H9 (cell line): ENCODE measurements around the gene TLK2. TPM values are rescaled to one million over a fixed set of nuclear protein-coding genes. Genes with fewer than 3 reads are reported as not detected.

ENCODE experiments used
- DNase-seq: peaks from one replicate; pipeline ENCODE4 v3.0.0-alpha.2; 2017
- H2AFZ ChIP-seq: one replicate; pipeline ENCODE4 v1.6.1; 2013; ENCODE audit warnings: mild to moderate bottlenecking, low read length, control low read depth, moderate library complexity
- H2AK5ac ChIP-seq: 2 replicates; pipeline ENCODE4 v1.6.1; 2013; ENCODE audit warnings: low read length, control low read depth, mixed read lengths; ENCODE audit not compliant: insufficient read length
- H2BK120ac ChIP-seq: one replicate; pipeline ENCODE4 v1.6.1; 2013; ENCODE audit warnings: low read depth, mild to moderate bottlenecking, low read length, control low read depth, inconsistent platforms; ENCODE audit not compliant: poor library complexity, severe bottlenecking
- H2BK12ac ChIP-seq: 2 replicates; pipeline ENCODE4 v1.6.1; 2013; ENCODE audit warnings: low read length, control low read depth, mixed read lengths, low read depth; ENCODE audit not compliant: insufficient read length
- H2BK15ac ChIP-seq: 2 replicates; pipeline ENCODE4 v1.6.1; 2013; ENCODE audit warnings: low read depth, low read length, control low read depth
- H2BK20ac ChIP-seq: one replicate; pipeline ENCODE4 v1.6.1; 2013; ENCODE audit warnings: low read depth, mild to moderate bottlenecking, low read length, control low read depth, inconsistent platforms; ENCODE audit not compliant: poor library complexity, severe bottlenecking
- H2BK5ac ChIP-seq: 2 replicates; pipeline ENCODE4 v1.6.1; 2013; ENCODE audit warnings: low read length, control low read depth, mixed read lengths; ENCODE audit not compliant: insufficient read length
- H3K14ac ChIP-seq: 2 replicates; pipeline ENCODE4 v1.6.1; 2013; ENCODE audit warnings: low read length, control low read depth; ENCODE audit not compliant: insufficient read depth
- H3K18ac ChIP-seq: 2 replicates; pipeline ENCODE4 v1.6.1; 2013; ENCODE audit warnings: low read depth, mild to moderate bottlenecking, mixed read lengths, low read length, control low read depth; ENCODE audit not compliant: insufficient read length
- H3K23ac ChIP-seq: 2 replicates; pipeline ENCODE4 v1.6.1; 2013; ENCODE audit warnings: low read length, control low read depth, mixed read lengths, low read depth; ENCODE audit not compliant: insufficient read length
- H3K23me2 ChIP-seq: 2 replicates; pipeline ENCODE4 v1.6.1; 2013; ENCODE audit warnings: low read depth, mild to moderate bottlenecking, mixed read lengths, low read length, control low read depth; ENCODE audit not compliant: insufficient read length, poor library complexity, severe bottlenecking
- H3K27ac ChIP-seq: 2 replicates; pipeline ENCODE4 v1.5.1; 2013; ENCODE audit warnings: low read length, control low read depth, mixed read lengths, low read depth; ENCODE audit not compliant: insufficient read length
- H3K27me3 ChIP-seq: 2 replicates; pipeline ENCODE4 v1.6.1; 2013; ENCODE audit warnings: low read length, control low read depth, inconsistent platforms; ENCODE audit not compliant: insufficient read depth
- H3K4ac ChIP-seq: 2 replicates; pipeline ENCODE4 v1.6.1; 2013; ENCODE audit warnings: low read depth, mild to moderate bottlenecking, control low read depth, inconsistent platforms, low read length, moderate library complexity
- H3K4me1 ChIP-seq: 2 replicates; pipeline ENCODE4 v1.6.1; 2013; ENCODE audit warnings: low read length, control low read depth, inconsistent platforms; ENCODE audit not compliant: insufficient read depth
- H3K4me2 ChIP-seq: 2 replicates; pipeline ENCODE4 v1.6.1; 2013; ENCODE audit warnings: low read length, control low read depth, mixed read lengths; ENCODE audit not compliant: insufficient read length, insufficient read depth
- H3K56ac ChIP-seq: 2 replicates; pipeline ENCODE4 v1.6.1; 2013; ENCODE audit warnings: low read depth, mild to moderate bottlenecking, mixed read lengths, low read length, control low read depth; ENCODE audit not compliant: insufficient read length
- H3K79me1 ChIP-seq: 2 replicates; pipeline ENCODE4 v1.6.1; 2013; ENCODE audit warnings: low read depth, mild to moderate bottlenecking, moderate library complexity, low read length, control low read depth, inconsistent platforms; ENCODE audit not compliant: insufficient read depth, poor library complexity, severe bottlenecking
- H3K79me2 ChIP-seq: 2 replicates; pipeline ENCODE4 v1.6.1; 2013; ENCODE audit warnings: low read length, control low read depth, inconsistent platforms; ENCODE audit not compliant: insufficient read depth
- H3K9ac ChIP-seq: 2 replicates; pipeline ENCODE4 v1.6.1; 2013; ENCODE audit warnings: low read length, control low read depth, mixed read lengths; ENCODE audit not compliant: insufficient read length; ENCODE audit errors: extremely low read depth
- H3K9me3 ChIP-seq: one replicate; pipeline ENCODE4 v1.6.1; 2013; ENCODE audit warnings: low read depth, low read length, inconsistent platforms; ENCODE audit not compliant: control insufficient read depth
- H3T11ph ChIP-seq: one replicate; pipeline ENCODE4 v1.6.1; 2013; ENCODE audit warnings: mild to moderate bottlenecking, low read length, control low read depth, inconsistent platforms
- H4K20me1 ChIP-seq: one replicate; pipeline ENCODE4 v1.6.1; 2013; ENCODE audit not compliant: control insufficient read depth, insufficient read length, insufficient read depth
- H4K5ac ChIP-seq: 2 replicates; pipeline ENCODE4 v1.6.1; 2013; ENCODE audit warnings: low read depth, mild to moderate bottlenecking, mixed read lengths, low read length, control low read depth; ENCODE audit not compliant: insufficient read length
- H4K8ac ChIP-seq: replicated peaks from 2 replicates; pipeline ENCODE4 v1.6.1; 2013; ENCODE audit warnings: low read length, control low read depth, mixed read lengths, low read depth; ENCODE audit not compliant: insufficient read length
- H4K91ac ChIP-seq: 2 replicates; pipeline ENCODE4 v1.6.1; 2013; ENCODE audit warnings: low read depth, mild to moderate bottlenecking, moderate library complexity, mixed read lengths, low read length, control low read depth; ENCODE audit not compliant: insufficient read length
- H3K27ac Mint-ChIP-seq, 3 experiments: 2 replicates in 2 of 3; 3 replicates in 1 of 3; pipeline ENCODE4 v1.8.0; 2020 to 2021; ENCODE audit warnings: mixed read lengths in 3 of 3, mild to moderate bottlenecking in 1 of 3, moderate library complexity in 1 of 3
- H3K27me3 Mint-ChIP-seq: 2 replicates; pipeline ENCODE4 v1.8.0; 2021; ENCODE audit warnings: low read depth, mild to moderate bottlenecking, moderate library complexity, mixed read lengths
- H3K36me3 Mint-ChIP-seq, 3 experiments: 2 replicates in 2 of 3; 3 replicates in 1 of 3; pipeline ENCODE4 v1.8.0; 2020 to 2021; ENCODE audit warnings: low read depth in 3 of 3, mixed read lengths in 3 of 3; ENCODE audit not compliant: insufficient read depth in 1 of 3
- H3K4me1 Mint-ChIP-seq, 2 experiments: 2 replicates each; pipeline ENCODE4 v1.8.0; 2020; ENCODE audit warnings: mixed read lengths in 2 of 2
- H3K4me3 Mint-ChIP-seq, 2 experiments: 2 replicates in 1 of 2; 3 replicates in 1 of 2; pipeline ENCODE4 v1.8.0; 2020 to 2021; ENCODE audit warnings: mild to moderate bottlenecking in 2 of 2, mixed read lengths in 2 of 2, moderate library complexity in 1 of 2
- H3K9me3 Mint-ChIP-seq, 2 experiments: 2 replicates in 1 of 2; 3 replicates in 1 of 2; pipeline ENCODE4 v1.8.0; 2020; ENCODE audit warnings: mild to moderate bottlenecking in 2 of 2, mixed read lengths in 2 of 2, moderate library complexity in 1 of 2
- CTCF ChIP-seq: fragments of 200-600 bp; sonication (generic); conservative IDR thresholded peaks from 3 replicates; pipeline ENCODE4 v1.8.0; 2021; ENCODE audit warnings: antibody characterized with exemption, mild to moderate bottlenecking
- WGBS: extraction: QIAGEN DNeasy Blood & Tissue Kit; methylation state at CpG from one replicate; pipeline ENCODE4 v1.1.7; 2013; ENCODE audit warnings: missing lambda C conversion rate, low lambda C conversion rate, mixed read lengths; ENCODE audit not compliant: insufficient read length; ENCODE audit errors: extremely low coverage; 5-methylcytosine and 5-hydroxymethylcytosine counted together
- total RNA-seq: library from RNA; stranded (reverse); gene quantifications from 2 replicates; pipeline ENCODE4 v1.2.1, GENCODE V29; 2021

Gene TLK2
- total RNA-seq, 1 experiment from 2014 or later = 63.7 TPM

GRCh38 chr17:62653002-62653825 is 174.6 kb downstream of the TLK2 start:
- peak overlapping the region; percentile 73 to 84 for H3K4me3 Mint-ChIP-seq
- H3K14ac ChIP-seq = peak overlapping the region; percentile 86
- no peaks in the 10 kb centered on the region for H3K9me3 ChIP-seq
- H2AK5ac ChIP-seq = no peak overlapping the region
- no peak overlapping the region for H4K8ac ChIP-seq
- H3K4ac ChIP-seq = no peak overlapping the region
- no peak overlapping the region for H3K56ac ChIP-seq
- H3K27me3 ChIP-seq = no peaks in the 10 kb centered on the region; the same call in 1 of the 2 replicates
- peaks cover 22 to 37% of the 10 kb centered on the region in 2 experiments for H3K4me1 Mint-ChIP-seq
- no peaks in the 10 kb centered on the region for H3K79me2 ChIP-seq
- H3K23me2 ChIP-seq = peaks cover 11% of the 10 kb centered on the region
- no peak overlapping the region for H2AFZ ChIP-seq
- H4K20me1 ChIP-seq = no peaks in the 10 kb centered on the region
- H3K27me3 Mint-ChIP-seq = peaks cover 21% of the 10 kb centered on the region
- H3K9ac ChIP-seq = peak overlapping the region; percentile 25
- no peak overlapping the region for H2BK5ac ChIP-seq
- no peak overlapping the region for H3K27ac ChIP-seq
- peak; percentile 95 for DNase-seq
- peak overlapping the region; percentile 90 for H3K18ac ChIP-seq
- no peak overlapping the region for H2BK15ac ChIP-seq
- peak overlapping the region; percentile 50 for H3K4me2 ChIP-seq
- H3K79me1 ChIP-seq = no peaks in the 10 kb centered on the region
- H4K5ac ChIP-seq = no peak overlapping the region
- no CpG with 5 or more reads among the region's 30 CpGs for WGBS
- H3K36me3 Mint-ChIP-seq = peaks cover 3 to 5% (median 4%) of the 10 kb centered on the region in 3 experiments; a peak in 4 of 7 replicates
- H2BK12ac ChIP-seq = peak overlapping the region; percentile 48
- peak overlapping the region; percentile 74 for H2BK120ac ChIP-seq
- H3T11ph ChIP-seq = no peak overlapping the region
- peak overlapping the region; percentile 40 to 94 (median 61); a peak in 5 of 7 replicates for H3K27ac Mint-ChIP-seq
- H3K4me1 ChIP-seq = no peaks in the 10 kb centered on the region; the same call in 1 of the 2 replicates
- H4K91ac ChIP-seq = no peak overlapping the region
- no peak for TF ChIP-seq CTCF
- no peak overlapping the region for H3K23ac ChIP-seq
- H2BK20ac ChIP-seq = no peak overlapping the region
- no peaks in the 10 kb centered on the region; a peak in 1 of 5 replicates for H3K9me3 Mint-ChIP-seq
